ENCODE measurements around the gene CSNK1D. TPM values are rescaled to one million over a fixed set of nuclear protein-coding genes. Genes with fewer than 3 reads are reported as not detected.
A peak's percentile ranks its signal among the peaks of the same experiment; 100 is the strongest.

The CSNK1D gene
- total RNA-seq, 6 experiments from 2014 or later = 116 to 128 (median 118) TPM

- Mint-ChIP-seq H3K4me3 (peak overlapping the region; percentile 42), H3K36me3 (ENCODE audit: low read depth) (peaks cover 74% of the 10 kb centered on the region), H3K27ac (peak overlapping the region; percentile 85)
These were observed 26.2 kb downstream of the CSNK1D start for GRCh38 chr17:82247182-82247823.

DNA sequence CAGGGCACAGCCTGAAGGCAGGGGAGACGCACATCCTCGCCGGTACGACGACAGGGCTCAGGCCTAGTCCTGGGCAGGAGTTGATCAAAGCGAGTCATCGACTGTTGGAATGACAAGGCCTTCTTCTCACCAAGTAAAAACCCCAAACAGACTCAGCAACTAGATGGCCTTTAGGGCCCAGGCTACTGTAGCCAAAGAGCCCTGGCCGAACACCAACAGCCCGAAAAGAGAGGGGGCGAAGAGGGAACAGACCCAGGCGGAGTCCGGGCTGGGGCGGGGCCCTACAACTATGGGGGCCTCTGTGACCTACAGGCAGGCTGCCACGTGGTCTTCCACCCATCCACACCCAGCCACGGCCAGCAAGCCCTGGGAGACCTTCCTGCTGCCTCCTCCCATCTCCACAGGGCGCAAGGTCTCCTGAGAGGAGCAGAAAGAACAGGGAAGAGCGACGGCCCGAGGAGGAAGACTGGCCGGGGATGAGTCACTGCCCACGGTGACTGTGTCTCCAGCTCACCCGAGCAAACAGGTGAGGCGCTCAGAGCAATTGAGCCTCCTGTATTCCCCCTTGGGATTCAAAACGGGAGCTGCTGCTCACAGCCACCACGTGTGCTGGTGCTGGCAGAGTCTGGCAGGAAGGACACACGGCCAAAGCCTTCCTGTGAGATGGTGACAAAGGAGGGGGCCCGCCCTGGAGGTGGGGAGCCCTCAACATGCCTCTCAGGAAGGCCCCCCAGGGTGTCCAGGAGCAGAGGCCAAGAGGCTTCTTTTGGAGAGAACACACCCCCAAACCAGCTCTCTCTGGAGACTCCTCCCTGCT lies 26.9 kb downstream of the CSNK1D start:
- H3K27me3 Mint-ChIP-seq (ENCODE audit: insufficient read depth) = peaks cover 91% of the 10 kb centered on the region
- peak; percentile 64 for DNase-seq
- peaks cover 55% of the 10 kb centered on the region for H3K9me3 Mint-ChIP-seq
- H3K36me3 Mint-ChIP-seq (ENCODE audit: low read depth) = peaks cover 68% of the 10 kb centered on the region
- H3K4me1 Mint-ChIP-seq (ENCODE audit: low read depth) = peaks cover 50% of the 10 kb centered on the region
- H3K4me3 Mint-ChIP-seq = peak overlapping the region; percentile 65; the same call in 1 of the 2 replicates
- peak overlapping the region; percentile 85 for H3K27ac Mint-ChIP-seq
- TF ChIP-seq, protein P1, sequence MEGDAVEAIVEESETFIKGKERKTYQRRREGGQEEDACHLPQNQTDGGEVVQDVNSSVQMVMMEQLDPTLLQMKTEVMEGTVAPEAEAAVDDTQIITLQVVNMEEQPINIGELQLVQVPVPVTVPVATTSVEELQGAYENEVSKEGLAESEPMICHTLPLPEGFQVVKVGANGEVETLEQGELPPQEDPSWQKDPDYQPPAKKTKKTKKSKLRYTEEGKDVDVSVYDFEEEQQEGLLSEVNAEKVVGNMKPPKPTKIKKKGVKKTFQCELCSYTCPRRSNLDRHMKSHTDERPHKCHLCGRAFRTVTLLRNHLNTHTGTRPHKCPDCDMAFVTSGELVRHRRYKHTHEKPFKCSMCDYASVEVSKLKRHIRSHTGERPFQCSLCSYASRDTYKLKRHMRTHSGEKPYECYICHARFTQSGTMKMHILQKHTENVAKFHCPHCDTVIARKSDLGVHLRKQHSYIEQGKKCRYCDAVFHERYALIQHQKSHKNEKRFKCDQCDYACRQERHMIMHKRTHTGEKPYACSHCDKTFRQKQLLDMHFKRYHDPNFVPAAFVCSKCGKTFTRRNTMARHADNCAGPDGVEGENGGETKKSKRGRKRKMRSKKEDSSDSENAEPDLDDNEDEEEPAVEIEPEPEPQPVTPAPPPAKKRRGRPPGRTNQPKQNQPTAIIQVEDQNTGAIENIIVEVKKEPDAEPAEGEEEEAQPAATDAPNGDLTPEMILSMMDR (IDR thresholded peaks at IDR 0.05) = no peak

More at GRCh38 chr17:82247182-82247823, 26.2 kb downstream of the CSNK1D start:
- no peak for DNase-seq
- peaks cover 96% of the 10 kb centered on the region for H3K27me3 Mint-ChIP-seq (ENCODE audit: insufficient read depth)
- H3K9me3 Mint-ChIP-seq = peaks cover 59% of the 10 kb centered on the region
- TF ChIP-seq, protein P1 (IDR thresholded peaks at IDR 0.05) = no peak
- peaks cover 46% of the 10 kb centered on the region for H3K4me1 Mint-ChIP-seq (ENCODE audit: low read depth)

DNA sequence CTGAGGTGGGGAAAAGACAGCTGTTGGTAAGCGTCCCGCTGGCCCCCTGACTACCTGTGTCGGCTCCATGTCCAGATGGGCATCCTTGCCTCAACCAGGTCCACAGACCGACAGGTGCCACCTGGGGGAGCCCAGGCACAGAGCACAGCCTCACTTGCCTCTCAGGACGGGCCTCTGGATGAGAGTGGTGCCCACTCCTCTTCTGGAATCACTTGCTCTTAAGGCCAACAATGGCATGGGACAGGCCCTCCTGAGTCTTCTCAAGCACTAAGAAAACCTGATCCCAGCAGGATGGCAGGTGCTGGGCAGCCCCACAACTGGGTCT lies 27.5 kb downstream of the CSNK1D start:
- Mint-ChIP-seq H3K4me1 (ENCODE audit: low read depth) (peaks cover 56% of the 10 kb centered on the region), H3K27me3 (ENCODE audit: insufficient read depth) (peaks cover 91% of the 10 kb centered on the region), H3K4me3 (peak overlapping the region; percentile 65; the same call in 1 of the 2 replicates), H3K9me3 (peaks cover 52% of the 10 kb centered on the region), H3K27ac (peak overlapping the region; percentile 85), H3K36me3 (ENCODE audit: low read depth) (peaks cover 62% of the 10 kb centered on the region)
- DNase-seq = no peak
- TF ChIP-seq, protein P1 (IDR thresholded peaks at IDR 0.05) = no peak

- peaks cover 91% of the 10 kb centered on the region for H3K27me3 Mint-ChIP-seq (ENCODE audit: insufficient read depth)
- peaks cover 51% of the 10 kb centered on the region for H3K9me3 Mint-ChIP-seq
- H3K36me3 Mint-ChIP-seq (ENCODE audit: low read depth) = peaks cover 57% of the 10 kb centered on the region
- H3K4me3 Mint-ChIP-seq = peak overlapping the region; percentile 39; the same call in 1 of the 2 replicates
- H3K27ac Mint-ChIP-seq = peak overlapping the region; percentile 85
- H3K4me1 Mint-ChIP-seq (ENCODE audit: low read depth) = peaks cover 62% of the 10 kb centered on the region
- no peak for DNase-seq
- TF ChIP-seq, protein P1 (IDR thresholded peaks at IDR 0.05) = no peak
These were observed 28.1 kb downstream of the CSNK1D start for GRCh38 chr17:82245134-82246039.

DNA sequence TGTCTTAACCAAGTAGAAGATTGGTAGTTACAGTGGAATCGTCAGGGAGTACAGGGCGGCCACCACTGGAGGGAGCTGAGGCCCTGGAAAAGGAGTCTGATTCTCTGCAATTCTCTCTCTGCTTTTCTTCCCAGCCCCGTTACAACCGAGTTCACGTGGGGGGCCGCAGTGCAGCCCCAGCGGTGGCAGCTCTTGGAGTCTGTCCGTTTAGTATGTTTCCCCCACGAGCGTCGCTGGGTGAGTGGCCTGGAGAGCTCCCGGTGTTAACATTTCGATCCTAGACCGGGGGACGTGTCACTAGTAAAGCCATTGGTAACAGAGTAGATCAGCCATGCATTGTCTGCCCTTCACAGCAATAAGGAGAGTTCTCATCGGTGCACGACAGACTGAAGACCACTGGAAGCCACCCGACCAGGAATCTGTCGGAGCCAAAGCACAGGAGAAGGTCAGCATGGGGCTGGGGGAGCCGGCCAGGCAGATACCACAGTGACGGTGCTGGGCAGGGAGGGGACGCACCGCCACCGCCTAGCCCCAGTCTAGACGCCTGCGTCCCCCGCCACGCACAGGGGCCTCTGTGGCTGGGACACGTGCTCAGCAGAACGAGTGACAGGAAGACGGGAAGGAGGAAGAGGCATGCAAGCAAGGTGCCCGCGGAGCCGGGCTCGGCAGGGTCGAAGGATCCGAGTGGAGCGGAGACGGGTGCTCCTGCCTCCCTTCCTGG lies 28.9 kb downstream of the CSNK1D start:
- Mint-ChIP-seq H3K27ac (peak overlapping the region; percentile 75), H3K4me3 (peak overlapping the region; percentile 39), H3K27me3 (ENCODE audit: insufficient read depth) (peaks cover 88% of the 10 kb centered on the region), H3K36me3 (ENCODE audit: low read depth) (peaks cover 57% of the 10 kb centered on the region), H3K4me1 (ENCODE audit: low read depth) (peaks cover 68% of the 10 kb centered on the region), H3K9me3 (peaks cover 51% of the 10 kb centered on the region)
- TF ChIP-seq, protein P1 (IDR thresholded peaks at IDR 0.05) = peak; percentile 75
- DNase-seq = peak; percentile 51

Data from HFFc6 (cell line).